Panc1 (cell line): Measurements from ENCODE around the gene GPC6.

Experiments used
- CTCF ChIP-seq: fragments of 450-650 bp; IDR thresholded peaks from 2 replicates; pipeline ENCODE4 v1.5.1; 2017; ENCODE audit warnings: mild to moderate bottlenecking
- REST ChIP-seq, 2 experiments: IDR thresholded peaks; 2 replicates each; pipeline ENCODE4 v1.6.1; 2011 to 2012; ENCODE audit warnings: low read depth in 2 of 2, control low read depth in 1 of 2, low read length in 1 of 2, mild to moderate bottlenecking in 1 of 2, moderate library complexity in 1 of 2; ENCODE audit not compliant: insufficient read depth in 1 of 2
- SIN3A ChIP-seq: IDR thresholded peaks from 2 replicates; pipeline ENCODE4 v1.6.1; 2012; ENCODE audit warnings: low read depth, mild to moderate bottlenecking, low read length, moderate library complexity, borderline replicate concordance; ENCODE audit not compliant: insufficient read depth

- TF ChIP-seq CTCF (no peak), REST (IDR thresholded peaks at IDR 0.05; ENCODE audit: insufficient read depth in 1 of 2, low read depth in 2 of 2, low read length in 1 of 2) (no peak), SIN3A (no peak)
Measured at GRCh38 chr13:94313926-94314325, 1087.3 kb downstream of the GPC6 start.
